Left ventricle myocardium inferior (tissue), 1 donor: ENCODE data around the gene PLCE1. TPM values are rescaled to one million over a fixed set of nuclear protein-coding genes. Genes with fewer than 3 reads are reported as not detected.

Experiments used
- DNase-seq: peaks from one replicate; pipeline ENCODE4 v3.0.0-alpha.2; 2020
- H3K27ac ChIP-seq: fragments of 200-600 bp; replicated peaks from 2 replicates; pipeline ENCODE4 v1.8.0; 2021
- H3K27me3 ChIP-seq: fragments of 200-600 bp; 2 replicates; pipeline ENCODE4 v1.8.0; 2021; ENCODE audit warnings: low read depth
- H3K36me3 ChIP-seq: fragments of 200-600 bp; 2 replicates; pipeline ENCODE4 v1.8.0; 2021
- H3K4me1 ChIP-seq: fragments of 200-600 bp; 2 replicates; pipeline ENCODE4 v1.8.0; 2021
- H3K4me3 ChIP-seq: fragments of 200-600 bp; 2 replicates; pipeline ENCODE4 v1.8.0; 2021; ENCODE audit warnings: mild to moderate bottlenecking, moderate library complexity
- H3K9me3 ChIP-seq: fragments of 200-600 bp; replicated peaks from 2 replicates; pipeline ENCODE4 v1.8.0; 2021
- intact Hi-C: fragments of 100-400 bp; cut with micrococcal nuclease; formaldehyde crosslinking; loops from one replicate; pipeline ENCODE4 v1.11.0; 2022
- total RNA-seq: library from RNA; stranded (reverse); fragmentation: NEBNext Ultra II Directional; extraction: Animal tissue kit (Norgen Biotek cat#: 25700); gene quantifications from one replicate; pipeline ENCODE4 v1.2.1, GENCODE V29; 2021
- TF ChIP-seq, protein P1 (sequence below): fragments of 200-600 bp; IDR thresholded peaks from 2 replicates; pipeline ENCODE4 v1.8.0; 2021; ENCODE audit warnings: antibody characterized with exemption, mild to moderate bottlenecking, borderline replicate concordance
- donor health status: DM: no; HTN: yes; CAD: no; lungs with severe emphysema.

The PLCE1 gene
- total RNA-seq, 1 donor from 2014 or later: 11.2 TPM

DNA sequence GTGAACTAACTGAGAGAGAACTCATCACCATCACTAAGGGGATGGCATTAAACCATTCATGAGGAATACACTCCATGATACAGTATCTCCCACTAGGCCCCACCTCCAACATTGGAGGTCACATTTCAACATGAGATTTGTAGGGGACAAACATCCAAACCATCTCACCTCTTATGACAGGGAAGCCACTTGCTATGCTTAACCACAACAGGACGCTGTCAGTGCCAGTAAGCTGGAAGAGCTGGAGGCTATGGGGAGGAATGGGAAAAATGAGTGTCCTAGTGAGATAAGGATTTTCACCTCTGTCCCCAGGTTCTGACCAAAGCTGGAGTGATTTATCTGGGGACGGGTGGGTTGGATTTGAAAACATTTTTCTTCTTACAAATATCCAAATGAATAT, 17.6 kb downstream of the PLCE1 start:
- TF ChIP-seq, protein P1, sequence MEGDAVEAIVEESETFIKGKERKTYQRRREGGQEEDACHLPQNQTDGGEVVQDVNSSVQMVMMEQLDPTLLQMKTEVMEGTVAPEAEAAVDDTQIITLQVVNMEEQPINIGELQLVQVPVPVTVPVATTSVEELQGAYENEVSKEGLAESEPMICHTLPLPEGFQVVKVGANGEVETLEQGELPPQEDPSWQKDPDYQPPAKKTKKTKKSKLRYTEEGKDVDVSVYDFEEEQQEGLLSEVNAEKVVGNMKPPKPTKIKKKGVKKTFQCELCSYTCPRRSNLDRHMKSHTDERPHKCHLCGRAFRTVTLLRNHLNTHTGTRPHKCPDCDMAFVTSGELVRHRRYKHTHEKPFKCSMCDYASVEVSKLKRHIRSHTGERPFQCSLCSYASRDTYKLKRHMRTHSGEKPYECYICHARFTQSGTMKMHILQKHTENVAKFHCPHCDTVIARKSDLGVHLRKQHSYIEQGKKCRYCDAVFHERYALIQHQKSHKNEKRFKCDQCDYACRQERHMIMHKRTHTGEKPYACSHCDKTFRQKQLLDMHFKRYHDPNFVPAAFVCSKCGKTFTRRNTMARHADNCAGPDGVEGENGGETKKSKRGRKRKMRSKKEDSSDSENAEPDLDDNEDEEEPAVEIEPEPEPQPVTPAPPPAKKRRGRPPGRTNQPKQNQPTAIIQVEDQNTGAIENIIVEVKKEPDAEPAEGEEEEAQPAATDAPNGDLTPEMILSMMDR: no peak

DNA sequence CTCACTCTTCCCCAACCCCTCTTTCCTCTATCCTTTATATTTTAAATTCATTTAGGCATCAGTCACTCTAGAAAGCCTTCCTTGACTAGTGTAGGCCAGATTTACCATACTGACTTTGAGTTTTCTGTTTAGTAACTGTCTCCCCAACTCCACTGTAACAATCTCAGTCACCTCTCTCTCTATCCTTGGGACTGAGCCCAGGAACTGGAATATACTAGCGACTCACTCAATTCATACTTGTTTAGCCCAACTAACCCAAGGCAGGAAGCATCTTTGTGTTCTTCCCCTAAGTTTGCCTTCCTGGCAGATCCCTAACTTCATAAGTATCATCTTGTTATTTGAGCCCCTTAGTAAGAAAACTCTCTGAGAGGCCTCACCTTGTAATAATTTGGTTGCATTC, 19.1 kb downstream of the PLCE1 start:
- H3K4me1 ChIP-seq: peaks cover 12% of the 10 kb centered on the region
- no peak overlapping the region for H3K4me3 ChIP-seq
- H3K9me3 ChIP-seq: no peaks in the 10 kb centered on the region
- no peak overlapping the region for H3K27ac ChIP-seq
- TF ChIP-seq, protein P1: no peak
- H3K27me3 ChIP-seq: no peaks in the 10 kb centered on the region
- H3K36me3 ChIP-seq: no peaks in the 10 kb centered on the region
- no peak for DNase-seq
- intact Hi-C loops: no loop called here

More for the DNA sequence above, 17.6 kb downstream of the PLCE1 start:
- intact Hi-C loops: no loop called here
- H3K4me1 ChIP-seq: peaks cover 17% of the 10 kb centered on the region
- DNase-seq: no peak
- no peaks in the 10 kb centered on the region for H3K36me3 ChIP-seq
- no peak overlapping the region for H3K4me3 ChIP-seq
- no peak overlapping the region for H3K27ac ChIP-seq
- H3K9me3 ChIP-seq: no peaks in the 10 kb centered on the region
- H3K27me3 ChIP-seq: no peaks in the 10 kb centered on the region

- H3K4me3 ChIP-seq: no peak overlapping the region
- DNase-seq: no peak
- no peaks in the 10 kb centered on the region for H3K9me3 ChIP-seq
- H3K27me3 ChIP-seq: no peaks in the 10 kb centered on the region
- no peaks in the 10 kb centered on the region for H3K36me3 ChIP-seq
- intact Hi-C loops: no loop called here
- peaks cover 10% of the 10 kb centered on the region for H3K4me1 ChIP-seq
- TF ChIP-seq, protein P1: no peak
- H3K27ac ChIP-seq: no peak overlapping the region
Observed at GRCh38 chr10:94013331-94013760, 19.6 kb downstream of the PLCE1 start.

DNA sequence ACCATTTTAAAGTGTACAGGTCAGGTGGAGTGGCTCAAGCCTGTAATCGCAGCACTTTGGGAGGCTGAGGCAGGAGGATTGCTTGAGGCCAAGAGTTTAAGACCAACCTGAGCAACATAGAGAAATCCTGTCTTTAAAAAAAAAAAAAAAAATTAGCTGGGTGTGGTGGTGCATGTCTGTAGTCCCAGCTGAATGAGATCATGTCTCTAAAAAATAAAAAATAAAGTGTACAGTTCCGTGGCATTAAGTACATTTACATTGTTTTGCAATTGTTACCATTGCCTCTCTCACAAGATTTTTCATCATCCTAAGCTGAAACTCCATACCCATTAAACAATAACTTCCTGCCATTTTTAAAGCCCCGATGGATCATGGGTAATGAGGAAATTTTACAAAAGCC, 20.6 kb downstream of the PLCE1 start:
- Histone ChIP-seq H3K27ac (no peak overlapping the region), H3K36me3 (no peaks in the 10 kb centered on the region), H3K4me1 (peaks cover 10% of the 10 kb centered on the region), H3K4me3 (no peak overlapping the region), H3K27me3 (no peaks in the 10 kb centered on the region), H3K9me3 (no peaks in the 10 kb centered on the region)
- TF ChIP-seq, protein P1: no peak
- intact Hi-C loops: no loop called here
- DNase-seq: no peak

DNA sequence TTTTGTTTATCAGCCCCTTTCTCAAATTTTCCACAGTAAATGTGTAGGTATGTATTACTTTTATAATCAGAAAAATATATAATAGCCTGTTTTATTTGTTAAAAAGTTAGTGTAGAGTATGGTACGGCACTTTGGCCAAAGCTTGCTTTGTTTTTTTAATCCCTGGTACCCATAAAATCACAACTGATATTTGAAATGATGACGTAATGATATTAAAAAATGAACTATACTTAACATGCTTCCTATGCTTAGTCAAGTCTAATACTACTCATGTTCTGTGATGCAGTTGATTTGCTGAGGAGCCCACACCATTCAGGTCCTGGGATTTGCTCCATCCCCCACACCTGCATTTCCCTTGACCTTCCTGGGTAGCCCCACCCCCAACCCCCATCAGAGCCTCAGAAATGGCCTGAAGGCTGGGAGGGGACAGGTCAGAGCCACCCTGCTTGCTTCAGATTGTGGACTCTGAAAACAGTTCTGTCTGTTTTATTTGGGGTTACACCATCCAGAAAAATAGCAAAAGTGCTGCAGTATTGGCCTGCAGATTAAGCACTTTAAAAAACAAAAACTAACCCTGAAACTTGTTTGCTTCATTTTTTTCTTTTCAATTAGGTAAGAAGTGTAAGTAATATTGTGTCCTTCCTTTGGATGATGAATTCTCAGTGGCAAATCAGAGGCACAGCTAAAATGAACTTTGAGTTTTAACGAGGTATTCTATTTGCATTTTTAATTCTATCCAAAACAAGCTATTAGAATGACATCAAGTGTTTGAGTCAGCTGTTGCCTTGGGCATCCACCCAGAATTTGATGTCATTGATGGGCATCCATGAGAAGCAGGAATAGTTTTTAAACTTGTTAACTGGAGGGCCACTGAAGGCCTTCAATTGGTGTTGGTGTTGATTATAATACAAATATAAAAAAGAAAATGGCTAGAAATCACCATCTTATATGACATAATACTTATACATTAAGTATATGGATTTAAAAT, 23.3 kb downstream of the PLCE1 start:
- H3K27ac ChIP-seq: no peak overlapping the region

More for the DNA sequence above, 23.3 kb downstream of the PLCE1 start:
- H3K4me3 ChIP-seq: no peak overlapping the region
- peaks cover 10% of the 10 kb centered on the region for H3K4me1 ChIP-seq
- H3K36me3 ChIP-seq: no peaks in the 10 kb centered on the region
- H3K27me3 ChIP-seq: no peaks in the 10 kb centered on the region
- H3K9me3 ChIP-seq: no peaks in the 10 kb centered on the region
- no peak for DNase-seq
- TF ChIP-seq, protein P1: no peak
- intact Hi-C loops: no loop called here
